H7 (cell line): ENCODE results near the gene DOP1A. TPM values are rescaled to one million over a fixed set of nuclear protein-coding genes. Genes with fewer than 3 reads are reported as not detected.

Experiments used
- DNase-seq: peaks from one replicate; pipeline ENCODE4 v3.0.0; 2012
- H3K27me3 ChIP-seq: 2 replicates; pipeline ENCODE4 v1.6.0; 2011; ENCODE audit warnings: mild to moderate bottlenecking, low read length; ENCODE audit not compliant: control insufficient read depth, insufficient read depth
- H3K36me3 ChIP-seq: replicated peaks from 2 replicates; pipeline ENCODE4 v1.5.1; 2011; ENCODE audit warnings: low read length; ENCODE audit not compliant: control insufficient read depth, insufficient read depth
- H3K4me3 ChIP-seq: 2 replicates; pipeline ENCODE4 v1.5.1; 2011; ENCODE audit warnings: low read depth, mild to moderate bottlenecking, control low read depth, low read length, moderate library complexity; ENCODE audit not compliant: insufficient read depth
- total RNA-seq: library from RNA; depleted of rRNA; stranded (reverse); fragments of >200 nt; shearing (Covaris generic); gene quantifications from 2 replicates; pipeline ENCODE4 v1.2.3, GENCODE V29; 2014

Gene DOP1A
- total RNA-seq, 1 experiment from 2014 or later, result 10.2 TPM

- H3K27me3 ChIP-seq, result no peaks in the 10 kb centered on the region
- peaks cover 3% of the 10 kb centered on the region; the same call in 1 of the 2 replicates for H3K36me3 ChIP-seq
- no peak for DNase-seq
- H3K4me3 ChIP-seq, result no peak overlapping the region
Measured at GRCh38 chr6:83061190-83061589, 6.3 kb upstream of the DOP1A start.

DNA sequence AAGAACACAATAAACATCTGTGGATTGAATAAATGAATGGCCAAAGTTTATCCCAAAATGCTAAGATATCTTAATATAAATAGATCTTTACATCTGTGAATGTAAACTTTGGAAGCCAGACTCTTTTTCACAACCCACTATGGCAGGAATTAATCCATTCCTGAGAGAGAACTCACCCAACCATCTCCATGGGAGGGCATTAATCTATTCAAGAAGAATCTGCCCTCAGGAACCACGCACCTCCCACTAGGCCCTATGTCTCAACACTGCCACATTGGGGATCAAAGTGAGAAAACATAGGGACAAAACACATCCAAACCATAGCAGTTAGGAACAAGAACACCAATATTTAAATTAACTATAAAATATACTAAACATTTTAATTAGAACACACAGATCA is 5.2 kb upstream of the DOP1A start:
- DNase-seq, result peak; percentile 16
- Histone ChIP-seq H3K4me3 (no peak overlapping the region), H3K36me3 (no peaks in the 10 kb centered on the region; the same call in 1 of the 2 replicates), H3K27me3 (no peaks in the 10 kb centered on the region)

- Histone ChIP-seq H3K4me3 (peak within 1 kb of the TSS; percentile 83), H3K36me3 (no peaks in the 10 kb centered on the region), H3K27me3 (no peaks in the 10 kb centered on the region)
- peak; percentile 92 for DNase-seq
Measured at GRCh38 chr6:83065511-83066192, 1.8 kb upstream of the DOP1A start, which contains the start of gene UBE3D. TSS of gene UBE3D (minus strand) at chr6:83065841. CDS start at chr6:83065718, 123 bp downstream.

- no peak for DNase-seq
- Histone ChIP-seq H3K27me3 (no peaks in the 10 kb centered on the region), H3K4me3 (peak overlapping the region; percentile 86), H3K36me3 (no peaks in the 10 kb centered on the region)
Measured at GRCh38 chr6:83068616-83069015, 1.1 kb downstream of the DOP1A start.

DNA sequence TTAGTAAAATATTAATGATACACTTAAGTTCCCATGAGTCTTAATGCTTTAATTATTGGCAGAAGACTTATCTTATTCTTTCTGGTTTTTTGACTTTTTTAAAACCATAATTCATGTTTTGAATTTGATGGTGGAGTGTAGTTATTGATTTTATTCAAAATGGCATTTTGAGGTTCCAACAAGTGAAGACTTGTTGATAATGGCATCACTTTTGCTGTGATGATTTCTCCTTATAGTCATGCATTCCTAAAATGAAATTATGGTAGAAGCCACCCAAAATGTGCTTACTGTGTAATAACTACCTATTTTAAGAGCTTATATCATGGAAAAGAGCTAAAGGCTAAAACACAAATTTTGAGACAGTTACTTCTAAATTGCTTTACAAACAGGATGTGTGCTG is 2.2 kb downstream of the DOP1A start:
- H3K36me3 ChIP-seq, result no peaks in the 10 kb centered on the region
- no peaks in the 10 kb centered on the region for H3K27me3 ChIP-seq
- DNase-seq, result no peak
- no peak overlapping the region for H3K4me3 ChIP-seq

DNA sequence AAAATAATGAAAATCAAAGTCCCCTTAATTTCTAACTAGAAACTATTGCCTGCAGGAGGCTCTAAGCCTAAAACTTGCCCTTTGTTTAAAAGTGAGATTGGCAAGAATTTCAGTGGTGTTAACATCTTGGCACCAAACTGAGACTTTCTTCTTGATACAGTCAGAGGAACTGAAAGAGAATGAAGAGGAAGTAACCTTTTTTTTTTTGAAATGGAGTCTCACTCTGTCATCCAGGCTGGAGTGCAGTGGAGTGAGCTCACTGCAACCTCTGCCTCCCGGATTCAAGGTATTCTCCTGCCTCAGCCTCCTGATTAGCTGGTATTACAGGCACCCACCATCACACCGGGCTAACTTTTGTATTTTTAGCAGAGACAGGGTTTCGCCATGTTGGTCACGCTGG is 3.6 kb downstream of the DOP1A start:
- no peak overlapping the region for H3K4me3 ChIP-seq
- no peaks in the 10 kb centered on the region for H3K36me3 ChIP-seq
- DNase-seq, result no peak
- H3K27me3 ChIP-seq, result no peaks in the 10 kb centered on the region

- no peaks in the 10 kb centered on the region for H3K27me3 ChIP-seq
- no peak for DNase-seq
- no peak overlapping the region for H3K4me3 ChIP-seq
- no peaks in the 10 kb centered on the region for H3K36me3 ChIP-seq
Measured at GRCh38 chr6:83071707-83072106, 4.2 kb downstream of the DOP1A start.

GRCh38 chr6:83072726-83073125 is 5.3 kb downstream of the DOP1A start:
- Histone ChIP-seq H3K27me3 (no peaks in the 10 kb centered on the region), H3K36me3 (no peaks in the 10 kb centered on the region), H3K4me3 (no peak overlapping the region)
- no peak for DNase-seq

- no peak for DNase-seq
- no peak overlapping the region for H3K4me3 ChIP-seq
- no peaks in the 10 kb centered on the region for H3K27me3 ChIP-seq
- H3K36me3 ChIP-seq, result no peaks in the 10 kb centered on the region
Measured at GRCh38 chr6:83073615-83074014, 6.1 kb downstream of the DOP1A start.

- H3K36me3 ChIP-seq, result no peaks in the 10 kb centered on the region
- H3K4me3 ChIP-seq, result no peak overlapping the region
- no peaks in the 10 kb centered on the region for H3K27me3 ChIP-seq
Measured at GRCh38 chr6:83083476-83083875, 16.0 kb downstream of the DOP1A start.

DNA sequence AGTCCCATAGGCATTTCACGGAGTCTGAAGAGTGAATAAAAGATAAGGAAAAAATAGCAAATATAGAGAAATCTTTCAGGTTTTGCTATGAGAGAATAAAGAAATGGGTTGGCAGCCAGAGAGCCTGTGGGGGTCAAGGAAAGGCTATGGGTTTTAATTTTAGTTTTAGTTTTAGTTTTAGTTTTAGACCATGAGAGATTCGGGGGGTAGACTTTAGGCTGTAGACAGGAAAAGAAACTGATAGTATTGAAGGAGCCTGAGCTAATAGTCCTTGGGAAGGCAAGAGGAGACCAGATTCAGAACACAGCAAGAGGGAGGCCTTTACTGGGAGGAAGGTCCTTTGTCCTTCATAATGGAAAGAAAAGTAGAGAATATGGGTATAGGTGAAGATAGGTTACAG is 19.3 kb downstream of the DOP1A start:
- H3K27me3 ChIP-seq, result no peaks in the 10 kb centered on the region
- no peak for DNase-seq
- no peak overlapping the region for H3K4me3 ChIP-seq
- no peaks in the 10 kb centered on the region for H3K36me3 ChIP-seq

More at GRCh38 chr6:83083476-83083875, 16.0 kb downstream of the DOP1A start:
- DNase-seq, result no peak

- Histone ChIP-seq H3K36me3 (no peaks in the 10 kb centered on the region), H3K27me3 (no peaks in the 10 kb centered on the region), H3K4me3 (no peak overlapping the region)
- no peak for DNase-seq
Measured at GRCh38 chr6:83092756-83093399, 25.4 kb downstream of the DOP1A start.

DNA sequence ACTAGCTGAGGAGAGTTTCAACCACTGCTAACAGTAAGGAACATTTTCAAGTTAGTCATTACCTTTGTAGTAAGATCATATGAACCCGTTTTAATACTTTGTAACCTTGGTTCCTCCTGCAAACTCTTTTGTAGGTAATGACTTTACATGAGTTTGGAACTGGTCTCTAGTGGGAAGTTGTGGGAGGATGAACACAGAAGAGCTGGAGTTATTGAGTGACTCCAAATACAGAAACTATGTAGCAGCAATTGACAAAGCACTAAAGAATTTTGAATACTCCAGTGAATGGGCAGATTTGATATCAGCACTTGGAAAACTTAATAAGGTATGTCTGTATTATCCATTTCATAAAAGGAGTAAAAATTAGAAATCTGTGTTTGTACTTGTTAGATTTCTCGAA is 29.3 kb downstream of the DOP1A start:
- H3K27me3 ChIP-seq, result no peaks in the 10 kb centered on the region
- no peak for DNase-seq
- no peak overlapping the region for H3K4me3 ChIP-seq
- H3K36me3 ChIP-seq, result no peaks in the 10 kb centered on the region

DNA sequence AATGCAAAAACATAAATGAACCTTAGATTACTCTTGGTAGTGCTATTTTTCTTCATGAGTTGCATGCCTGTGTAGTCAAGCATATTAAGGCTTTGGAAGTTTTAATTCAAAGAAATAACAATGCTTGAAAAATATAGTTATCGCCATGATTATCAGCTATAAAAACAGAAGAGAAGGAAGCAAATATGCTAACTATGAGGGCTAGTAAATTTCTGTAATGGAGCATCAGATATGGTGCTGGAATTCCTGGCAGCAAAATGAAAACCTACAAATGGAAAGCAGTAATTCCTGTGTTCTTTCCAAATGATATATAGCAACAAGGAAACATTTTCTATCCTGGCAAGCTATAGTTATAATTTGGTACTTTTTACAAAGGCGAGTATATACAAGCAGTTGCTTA is 29.7 kb downstream of the DOP1A start:
- no peak for DNase-seq
- H3K4me3 ChIP-seq, result no peak overlapping the region
- H3K36me3 ChIP-seq, result no peaks in the 10 kb centered on the region
- H3K27me3 ChIP-seq, result no peaks in the 10 kb centered on the region

DNA sequence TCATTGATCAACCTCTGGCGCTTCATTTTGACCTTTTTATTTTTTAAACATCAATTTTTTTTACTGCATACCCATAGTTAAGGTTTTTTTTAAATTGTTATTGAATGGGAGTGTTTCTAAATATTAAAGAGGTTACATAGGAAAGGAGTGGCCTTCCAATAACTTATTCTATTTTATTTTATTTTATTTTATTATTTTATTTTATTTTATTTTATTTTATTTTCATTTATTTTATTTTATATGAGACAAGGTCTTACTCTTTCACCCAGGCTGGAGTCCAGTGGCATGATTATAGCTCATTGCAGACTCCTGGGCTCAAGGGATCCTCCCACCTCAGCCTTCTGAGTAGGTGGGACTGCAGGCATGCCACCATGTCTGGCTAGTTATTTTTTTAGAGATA is 30.2 kb downstream of the DOP1A start:
- Histone ChIP-seq H3K27me3 (no peaks in the 10 kb centered on the region), H3K36me3 (no peaks in the 10 kb centered on the region), H3K4me3 (no peak overlapping the region)
- DNase-seq, result no peak
